Body of pancreas (tissue), 4 donors: Measurements from ENCODE around the gene KCTD21.

Experiments used
- CTCF ChIP-seq, 7 experiments: fragments of 450-650 bp in 4 of 7; fragments of 200-600 bp in 3 of 7; sonication (generic) in 3 of 7; IDR thresholded peaks; one replicate each; pipeline ENCODE4 v1.5.1; 2016 to 2019; ENCODE audit warnings: antibody characterized with exemption in 7 of 7
- POLR2A ChIP-seq, 3 donors: fragments of 450-650 bp; IDR thresholded peaks; one replicate each; pipeline ENCODE4 v1.6.1; 2016; ENCODE audit warnings: antibody characterized with exemption in 3 of 3, mild to moderate bottlenecking in 2 of 3

- TF ChIP-seq CTCF (IDR thresholded peaks at IDR 0.05) (no peak), POLR2A (IDR thresholded peaks at IDR 0.05) (no peak)
Observed at GRCh38 chr11:78164471-78164870, 24.0 kb downstream of the KCTD21 start.
